Dendritic cell treated with granulocyte-macrophage colony-stimulating factor and Interleukin-4, amounts not matched to agents 40 ng/mL and 50 ng/mL, for 4 days (primary cell): ENCODE measurements around the gene DGKB.

Experiments
- H3K27ac Mint-ChIP-seq: one replicate; pipeline ENCODE4 v1.8.0; 2022; ENCODE audit warnings: mild to moderate bottlenecking, mixed read lengths
- H3K27me3 Mint-ChIP-seq: one replicate; pipeline ENCODE4 v1.8.0; 2022; ENCODE audit warnings: mild to moderate bottlenecking, mixed read lengths
- H3K36me3 Mint-ChIP-seq: one replicate; pipeline ENCODE4 v1.8.0; 2022; ENCODE audit warnings: low read depth, mixed read lengths
- H3K4me1 Mint-ChIP-seq: one replicate; pipeline ENCODE4 v1.8.0; 2022; ENCODE audit warnings: low read depth, mixed read lengths
- H3K4me3 Mint-ChIP-seq: one replicate; pipeline ENCODE4 v1.8.0; 2022; ENCODE audit warnings: mild to moderate bottlenecking, moderate library complexity, mixed read lengths
- H3K9me3 Mint-ChIP-seq: one replicate; pipeline ENCODE4 v1.8.0; 2022; ENCODE audit warnings: mixed read lengths
- intact Hi-C: fragments of 100-400 bp; cut with micrococcal nuclease; formaldehyde crosslinking; loops from one replicate; pipeline ENCODE4 v1.15.0; 2022

DGKB gene

DNA sequence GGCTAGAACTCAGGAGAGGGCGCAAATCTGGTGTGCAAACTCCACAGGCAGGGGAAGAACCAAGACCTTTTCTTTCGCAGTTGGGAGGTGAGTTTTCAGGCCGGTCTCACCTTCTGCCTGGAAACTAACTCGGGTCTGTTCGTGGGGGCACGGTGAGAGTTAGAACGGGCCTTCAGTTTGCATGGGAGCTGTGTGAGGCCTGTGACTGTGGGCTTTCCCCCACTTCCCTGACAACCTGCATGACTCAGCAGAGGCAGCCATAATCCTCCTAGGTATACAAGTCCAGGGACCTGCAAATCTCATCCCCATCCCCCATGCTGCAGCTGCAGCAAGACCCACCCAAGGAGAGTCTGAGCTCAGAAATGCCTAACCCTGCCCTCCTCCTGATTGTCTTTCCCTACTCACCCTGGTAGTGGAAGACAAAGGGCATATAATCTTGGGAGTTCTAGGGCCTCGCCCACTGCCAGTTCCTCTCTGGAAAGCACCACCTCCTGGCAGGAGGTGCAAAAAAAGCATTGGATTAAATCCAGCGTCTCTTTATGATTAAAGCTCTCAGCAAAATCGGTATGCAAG is 718.2 kb downstream of the DGKB start:
- H3K27ac Mint-ChIP-seq, result no peak overlapping the region
- intact Hi-C loops, result no loop called here
- H3K36me3 Mint-ChIP-seq, result no peaks in the 10 kb centered on the region
- no peaks in the 10 kb centered on the region for H3K27me3 Mint-ChIP-seq
- no peak overlapping the region for H3K4me3 Mint-ChIP-seq
- H3K9me3 Mint-ChIP-seq, result peaks cover 56% of the 10 kb centered on the region
- H3K4me1 Mint-ChIP-seq, result no peaks in the 10 kb centered on the region

DNA sequence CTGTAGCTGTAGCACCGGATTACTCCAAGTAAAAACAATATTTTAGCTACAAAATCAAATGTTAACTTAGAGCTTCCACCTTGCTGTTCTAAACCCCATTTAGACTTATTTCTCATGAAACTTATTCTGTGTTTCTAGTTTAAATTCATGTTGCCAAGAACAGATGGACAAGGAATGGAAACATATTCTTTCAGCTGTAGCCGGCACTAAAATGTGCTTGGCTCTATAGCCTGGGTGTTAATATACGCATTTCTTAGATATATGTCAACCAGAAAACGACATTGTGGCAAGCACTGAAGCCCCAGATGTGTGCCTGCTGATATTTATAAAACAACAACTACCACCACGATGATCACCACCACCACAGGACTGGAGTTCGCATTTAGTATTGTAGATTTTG is 722.8 kb downstream of the DGKB start:
- Mint-ChIP-seq H3K4me1 (no peaks in the 10 kb centered on the region), H3K27ac (no peak overlapping the region), H3K9me3 (peaks cover 16% of the 10 kb centered on the region), H3K27me3 (no peaks in the 10 kb centered on the region), H3K4me3 (no peak overlapping the region), H3K36me3 (no peaks in the 10 kb centered on the region)
- intact Hi-C loops, result no loop called here

DNA sequence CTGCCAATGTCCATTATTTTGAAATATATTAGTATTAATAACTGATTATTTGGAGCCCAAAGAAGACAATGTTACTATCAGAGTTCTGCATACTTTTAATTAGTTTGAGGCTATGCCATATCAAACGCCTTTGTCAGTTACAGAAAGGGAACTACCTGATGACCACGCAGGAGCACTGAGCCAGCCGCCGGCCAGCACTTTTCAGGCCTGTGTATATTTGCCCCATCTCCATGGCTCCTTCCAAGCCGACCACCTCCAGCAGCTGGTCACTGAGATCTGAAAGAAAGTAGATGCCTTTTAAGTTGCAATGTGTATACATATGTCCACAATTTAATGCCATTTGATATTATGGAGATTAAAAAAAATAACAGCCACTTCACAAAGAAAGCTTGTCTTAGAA is 724.7 kb downstream of the DGKB start:
- Mint-ChIP-seq H3K27me3 (no peaks in the 10 kb centered on the region), H3K4me3 (no peak overlapping the region), H3K4me1 (no peaks in the 10 kb centered on the region), H3K27ac (no peak overlapping the region), H3K9me3 (peaks cover 9% of the 10 kb centered on the region), H3K36me3 (no peaks in the 10 kb centered on the region)
- intact Hi-C loops, result no loop called here

DNA sequence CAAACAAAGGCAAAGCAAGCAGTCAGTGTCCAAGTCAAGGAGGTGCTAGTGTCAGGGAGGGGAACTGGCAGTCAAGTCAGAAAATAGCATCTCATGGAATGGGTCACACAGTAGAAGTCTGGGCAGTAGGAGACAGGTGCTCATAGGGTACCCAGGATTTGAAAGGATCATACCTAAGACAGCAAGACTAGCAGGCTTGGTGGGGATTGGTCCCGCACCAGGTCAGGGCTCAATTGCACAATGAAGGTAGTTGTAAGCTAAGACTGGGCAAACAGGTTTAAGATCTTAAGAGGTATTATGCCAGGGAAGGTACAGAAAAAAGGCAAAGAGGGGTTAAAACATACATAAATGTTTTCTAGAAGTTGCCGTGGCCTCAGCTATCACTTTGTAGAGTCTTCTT is 731.7 kb downstream of the DGKB start:
- no peak overlapping the region for H3K4me3 Mint-ChIP-seq
- intact Hi-C loops, result no loop called here
- H3K27ac Mint-ChIP-seq, result no peak overlapping the region
- no peaks in the 10 kb centered on the region for H3K27me3 Mint-ChIP-seq
- H3K4me1 Mint-ChIP-seq, result no peaks in the 10 kb centered on the region
- H3K36me3 Mint-ChIP-seq, result no peaks in the 10 kb centered on the region
- peaks cover 26% of the 10 kb centered on the region for H3K9me3 Mint-ChIP-seq

DNA sequence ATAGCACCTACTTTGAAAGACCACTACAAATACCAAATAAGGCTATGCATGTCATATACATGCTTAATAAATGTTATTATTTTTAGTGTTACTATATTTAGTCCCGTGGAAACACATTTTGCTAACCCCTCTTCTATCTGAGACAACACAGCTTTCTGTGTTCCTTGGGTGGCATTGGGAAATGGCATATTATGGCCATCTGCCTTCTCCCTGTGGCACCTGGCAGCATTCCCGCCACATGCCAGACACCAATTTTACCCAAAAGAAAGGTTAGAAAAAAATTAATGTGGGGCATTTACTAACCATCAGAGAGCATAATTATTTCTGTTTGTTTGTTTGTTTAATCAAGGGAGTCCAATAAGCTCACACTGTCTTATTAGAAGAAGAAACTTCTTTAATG is 744.4 kb downstream of the DGKB start:
- H3K27ac Mint-ChIP-seq, result no peak overlapping the region
- intact Hi-C loops, result no loop called here

DNA sequence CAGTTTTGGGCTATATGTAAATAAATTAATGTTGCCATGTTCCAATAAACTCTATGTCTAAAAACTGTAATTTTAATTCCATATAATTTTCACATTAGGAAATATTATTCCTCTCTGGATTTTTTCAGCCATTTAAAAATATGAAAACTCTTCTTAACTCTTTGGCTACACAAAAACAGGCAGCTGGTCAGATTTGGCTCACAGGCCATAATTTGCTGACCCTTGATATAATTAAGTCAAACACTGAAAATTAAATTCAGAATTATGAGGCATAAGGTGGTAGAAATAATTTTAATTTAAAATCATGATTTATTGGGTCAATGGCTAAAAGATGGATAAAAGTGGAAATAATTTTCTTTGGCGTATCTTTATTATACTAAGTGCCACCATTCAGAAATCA is 746.1 kb downstream of the DGKB start:
- Mint-ChIP-seq H3K36me3 (no peaks in the 10 kb centered on the region), H3K9me3 (peaks cover 41% of the 10 kb centered on the region), H3K27ac (no peak overlapping the region), H3K4me3 (no peak overlapping the region), H3K4me1 (no peaks in the 10 kb centered on the region), H3K27me3 (no peaks in the 10 kb centered on the region)
- intact Hi-C loops, result no loop called here

More for the DNA sequence above, 744.4 kb downstream of the DGKB start:
- Mint-ChIP-seq H3K36me3 (no peaks in the 10 kb centered on the region), H3K9me3 (peaks cover 41% of the 10 kb centered on the region), H3K4me1 (no peaks in the 10 kb centered on the region), H3K27me3 (no peaks in the 10 kb centered on the region), H3K4me3 (no peak overlapping the region)

DNA sequence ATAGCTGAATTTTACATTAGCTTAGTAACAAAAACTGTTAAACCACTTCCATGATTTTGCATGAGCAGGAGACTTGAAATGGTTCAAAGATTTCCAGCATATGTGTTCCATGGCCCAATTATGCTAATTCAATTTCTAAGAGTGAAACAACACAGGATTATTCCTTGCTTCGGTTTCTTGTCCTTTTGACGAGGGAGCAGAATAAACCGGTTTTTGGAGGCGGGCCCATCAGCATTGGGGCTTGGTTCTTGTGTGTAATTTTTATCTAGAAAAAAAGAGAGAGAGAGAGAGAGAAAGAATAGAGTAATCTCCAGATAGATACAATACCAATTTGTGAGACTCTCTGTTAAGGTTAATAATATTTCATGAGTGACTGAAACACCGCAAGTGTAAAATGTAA is 753.6 kb downstream of the DGKB start:
- Mint-ChIP-seq H3K4me3 (no peak overlapping the region), H3K9me3 (peaks cover 11% of the 10 kb centered on the region), H3K27ac (no peak overlapping the region), H3K4me1 (no peaks in the 10 kb centered on the region), H3K36me3 (no peaks in the 10 kb centered on the region), H3K27me3 (no peaks in the 10 kb centered on the region)
- intact Hi-C loops, result no loop called here

DNA sequence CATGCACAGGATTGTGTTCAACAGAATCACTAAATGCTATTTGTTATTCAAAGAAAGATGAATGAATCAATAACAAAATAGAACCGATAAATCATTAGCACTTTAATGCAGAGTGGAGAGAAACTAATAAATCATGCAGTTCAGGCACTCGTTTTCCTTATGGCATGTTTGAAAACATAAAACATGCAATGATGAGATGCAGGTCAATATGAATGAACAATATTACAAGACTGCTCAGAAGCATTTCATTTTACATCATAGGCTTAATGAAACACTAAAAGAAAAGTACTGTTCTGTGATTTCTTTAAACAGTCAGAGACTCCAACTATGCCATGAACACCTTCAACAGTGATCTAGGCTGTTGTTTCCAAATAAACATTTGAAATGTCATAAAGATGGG is 755.0 kb downstream of the DGKB start:
- Mint-ChIP-seq H3K27ac (no peak overlapping the region), H3K9me3 (peaks cover 8% of the 10 kb centered on the region), H3K27me3 (no peaks in the 10 kb centered on the region), H3K4me1 (no peaks in the 10 kb centered on the region), H3K4me3 (no peak overlapping the region), H3K36me3 (no peaks in the 10 kb centered on the region)
- intact Hi-C loops, result no loop called here

DNA sequence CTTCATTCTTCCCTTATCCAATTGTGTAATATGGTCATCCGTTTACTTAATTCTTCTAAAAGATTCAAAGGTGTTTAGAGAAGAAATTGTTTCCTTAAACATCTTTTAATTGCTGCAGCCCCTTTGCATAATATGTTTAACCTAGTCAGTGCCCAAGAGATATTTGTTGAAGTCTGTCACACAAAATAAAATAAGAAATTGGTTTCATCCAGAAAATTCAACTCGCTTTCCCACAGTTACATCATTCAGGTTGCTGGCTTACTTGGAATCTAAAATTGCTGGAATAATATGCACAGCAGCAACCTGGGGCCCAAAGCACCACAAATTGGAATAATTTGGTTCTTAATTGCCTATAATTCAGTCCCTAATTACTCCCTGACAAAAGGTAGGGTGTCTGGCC is 758.0 kb downstream of the DGKB start:
- H3K27me3 Mint-ChIP-seq, result no peaks in the 10 kb centered on the region
- no peaks in the 10 kb centered on the region for H3K36me3 Mint-ChIP-seq
- peaks cover 14% of the 10 kb centered on the region for H3K9me3 Mint-ChIP-seq
- intact Hi-C loops, result no loop called here
- no peaks in the 10 kb centered on the region for H3K4me1 Mint-ChIP-seq
- no peak overlapping the region for H3K27ac Mint-ChIP-seq
- H3K4me3 Mint-ChIP-seq, result no peak overlapping the region

DNA sequence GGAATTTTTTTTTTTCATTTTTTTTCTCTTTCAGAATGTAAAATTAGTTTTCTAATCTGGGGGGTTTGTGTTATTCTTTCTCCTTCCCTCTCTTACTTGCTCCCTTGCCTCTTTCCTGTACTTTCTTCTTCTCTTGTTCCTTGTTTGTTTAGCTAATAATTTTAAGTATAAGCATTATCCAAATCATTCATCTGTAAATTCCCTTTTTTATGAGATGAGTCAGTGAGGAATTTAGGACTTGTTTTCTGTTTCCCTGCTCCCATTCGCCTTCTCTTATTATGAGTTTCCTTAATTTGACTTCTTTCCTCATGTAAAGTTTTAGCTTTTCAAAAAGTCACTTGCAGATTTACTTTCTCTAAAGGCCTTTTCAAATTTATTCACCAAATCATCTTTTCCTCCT is 758.4 kb downstream of the DGKB start:
- Mint-ChIP-seq H3K9me3 (peaks cover 18% of the 10 kb centered on the region), H3K27ac (no peak overlapping the region), H3K27me3 (no peaks in the 10 kb centered on the region), H3K4me3 (no peak overlapping the region), H3K36me3 (no peaks in the 10 kb centered on the region), H3K4me1 (no peaks in the 10 kb centered on the region)
- intact Hi-C loops, result no loop called here

DNA sequence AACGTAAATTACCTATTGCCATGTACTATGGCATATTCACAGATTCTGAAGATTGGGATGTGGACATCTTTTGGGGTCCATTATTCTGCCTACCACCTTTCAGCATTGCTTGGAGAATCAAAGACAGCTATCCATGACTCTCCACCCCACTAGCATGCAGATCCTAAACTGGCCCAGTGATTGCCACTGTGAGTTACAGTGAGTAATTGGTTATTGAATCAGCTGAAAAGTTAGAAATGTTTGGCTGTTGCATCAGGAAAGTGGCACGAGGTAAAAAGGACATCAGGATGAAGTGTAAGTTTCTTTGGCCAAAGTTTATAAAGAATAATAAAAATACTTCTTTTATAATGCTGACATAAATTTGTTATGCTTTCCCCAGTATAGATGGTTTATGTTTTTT is 764.9 kb downstream of the DGKB start:
- no peak overlapping the region for H3K27ac Mint-ChIP-seq
- intact Hi-C loops, result no loop called here
- H3K4me3 Mint-ChIP-seq, result no peak overlapping the region
- H3K27me3 Mint-ChIP-seq, result no peaks in the 10 kb centered on the region
- no peaks in the 10 kb centered on the region for H3K36me3 Mint-ChIP-seq
- H3K4me1 Mint-ChIP-seq, result no peaks in the 10 kb centered on the region
- peaks cover 22% of the 10 kb centered on the region for H3K9me3 Mint-ChIP-seq

DNA sequence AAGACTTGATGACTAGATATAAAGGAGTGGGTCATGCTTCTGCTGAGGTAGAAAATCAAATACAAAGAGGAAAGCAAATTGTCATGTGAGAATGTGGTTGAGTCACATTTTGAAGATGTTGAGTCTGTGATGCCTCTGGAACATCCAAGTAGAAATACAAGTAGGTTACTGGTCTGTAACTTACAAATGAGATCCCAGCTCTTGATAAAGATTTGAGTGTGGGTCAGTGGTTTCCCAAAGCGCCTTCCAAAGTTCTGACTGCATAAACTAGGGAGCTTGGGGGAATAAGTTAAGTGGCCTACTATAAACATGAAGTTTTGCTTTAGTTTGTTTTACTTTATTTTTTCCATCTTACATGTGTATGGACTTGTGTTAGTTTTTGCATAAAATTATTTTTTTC is 768.8 kb downstream of the DGKB start:
- Mint-ChIP-seq H3K4me3 (no peak overlapping the region), H3K27ac (no peak overlapping the region), H3K36me3 (no peaks in the 10 kb centered on the region), H3K9me3 (peaks cover 9% of the 10 kb centered on the region), H3K4me1 (no peaks in the 10 kb centered on the region), H3K27me3 (no peaks in the 10 kb centered on the region)
- intact Hi-C loops, result no loop called here

DNA sequence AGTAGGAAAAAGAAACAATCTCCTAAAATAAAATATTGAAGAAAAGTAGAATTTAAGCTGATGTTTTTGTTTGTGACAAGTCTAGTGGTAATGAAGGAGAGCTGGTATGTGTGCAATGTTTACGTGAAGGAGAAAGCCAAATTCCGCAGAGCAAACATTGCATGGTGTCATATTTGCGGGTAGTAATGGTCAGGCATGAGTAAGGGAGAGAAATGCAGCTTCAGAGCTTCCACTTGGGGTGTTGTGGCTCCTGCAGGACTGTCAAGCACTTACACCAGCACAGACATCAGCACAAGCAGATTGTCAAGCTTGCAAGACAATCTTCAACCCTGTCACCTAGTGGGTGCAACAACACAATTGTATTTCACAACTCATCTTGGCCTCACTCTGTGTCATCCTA is 776.6 kb downstream of the DGKB start:
- no peaks in the 10 kb centered on the region for H3K27me3 Mint-ChIP-seq

DNA sequence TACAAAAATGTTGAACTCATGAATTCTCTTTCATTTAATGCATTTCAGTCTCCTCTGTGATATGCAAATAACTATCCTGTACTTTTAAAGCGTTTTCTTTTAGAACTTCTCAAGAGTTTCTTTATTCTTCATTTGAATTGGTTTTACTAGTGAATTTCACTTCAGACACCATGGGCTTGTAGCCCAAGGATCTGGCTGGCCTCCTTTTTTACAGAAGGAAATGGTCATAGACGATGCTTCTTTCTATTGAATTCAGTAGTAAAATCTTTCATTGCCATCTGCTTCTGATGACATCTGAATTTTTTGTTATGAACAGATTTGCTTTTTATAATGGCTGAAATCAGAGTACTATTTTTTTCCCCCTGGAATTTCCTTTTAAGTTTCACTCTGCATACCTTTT is 777.8 kb downstream of the DGKB start:
- H3K4me1 Mint-ChIP-seq, result no peaks in the 10 kb centered on the region
- no peaks in the 10 kb centered on the region for H3K36me3 Mint-ChIP-seq
- peaks cover 17% of the 10 kb centered on the region for H3K9me3 Mint-ChIP-seq
- intact Hi-C loops, result no loop called here
- no peaks in the 10 kb centered on the region for H3K27me3 Mint-ChIP-seq
- H3K4me3 Mint-ChIP-seq, result no peak overlapping the region
- H3K27ac Mint-ChIP-seq, result no peak overlapping the region

More for the DNA sequence above, 776.6 kb downstream of the DGKB start:
- peaks cover 17% of the 10 kb centered on the region for H3K9me3 Mint-ChIP-seq
- no peaks in the 10 kb centered on the region for H3K4me1 Mint-ChIP-seq
- H3K4me3 Mint-ChIP-seq, result no peak overlapping the region
- intact Hi-C loops, result no loop called here
- no peaks in the 10 kb centered on the region for H3K36me3 Mint-ChIP-seq
- H3K27ac Mint-ChIP-seq, result no peak overlapping the region

DNA sequence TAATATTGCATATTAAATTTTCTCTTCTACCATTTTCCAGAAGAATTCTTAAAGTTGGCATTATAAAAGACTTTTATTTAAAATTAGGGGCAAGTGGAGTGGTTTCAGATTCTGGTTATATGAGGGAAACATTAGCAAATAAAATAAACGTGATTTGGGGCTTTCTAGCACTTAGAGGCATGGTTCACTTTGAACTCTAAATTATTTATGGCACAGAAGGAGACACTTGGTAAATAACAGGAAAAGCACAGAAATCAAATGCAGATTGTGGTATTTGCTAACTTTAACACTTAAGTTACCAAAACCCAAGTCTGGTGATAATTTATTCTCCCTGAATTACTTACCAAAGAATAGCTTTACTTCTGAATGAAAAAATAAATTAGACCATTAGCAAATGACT is 778.6 kb downstream of the DGKB start:
- Mint-ChIP-seq H3K4me3 (no peak overlapping the region), H3K36me3 (no peaks in the 10 kb centered on the region), H3K9me3 (peaks cover 17% of the 10 kb centered on the region), H3K4me1 (no peaks in the 10 kb centered on the region), H3K27me3 (no peaks in the 10 kb centered on the region), H3K27ac (no peak overlapping the region)
- intact Hi-C loops, result no loop called here
